ENCODE results near the gene MPZL1.

DNA sequence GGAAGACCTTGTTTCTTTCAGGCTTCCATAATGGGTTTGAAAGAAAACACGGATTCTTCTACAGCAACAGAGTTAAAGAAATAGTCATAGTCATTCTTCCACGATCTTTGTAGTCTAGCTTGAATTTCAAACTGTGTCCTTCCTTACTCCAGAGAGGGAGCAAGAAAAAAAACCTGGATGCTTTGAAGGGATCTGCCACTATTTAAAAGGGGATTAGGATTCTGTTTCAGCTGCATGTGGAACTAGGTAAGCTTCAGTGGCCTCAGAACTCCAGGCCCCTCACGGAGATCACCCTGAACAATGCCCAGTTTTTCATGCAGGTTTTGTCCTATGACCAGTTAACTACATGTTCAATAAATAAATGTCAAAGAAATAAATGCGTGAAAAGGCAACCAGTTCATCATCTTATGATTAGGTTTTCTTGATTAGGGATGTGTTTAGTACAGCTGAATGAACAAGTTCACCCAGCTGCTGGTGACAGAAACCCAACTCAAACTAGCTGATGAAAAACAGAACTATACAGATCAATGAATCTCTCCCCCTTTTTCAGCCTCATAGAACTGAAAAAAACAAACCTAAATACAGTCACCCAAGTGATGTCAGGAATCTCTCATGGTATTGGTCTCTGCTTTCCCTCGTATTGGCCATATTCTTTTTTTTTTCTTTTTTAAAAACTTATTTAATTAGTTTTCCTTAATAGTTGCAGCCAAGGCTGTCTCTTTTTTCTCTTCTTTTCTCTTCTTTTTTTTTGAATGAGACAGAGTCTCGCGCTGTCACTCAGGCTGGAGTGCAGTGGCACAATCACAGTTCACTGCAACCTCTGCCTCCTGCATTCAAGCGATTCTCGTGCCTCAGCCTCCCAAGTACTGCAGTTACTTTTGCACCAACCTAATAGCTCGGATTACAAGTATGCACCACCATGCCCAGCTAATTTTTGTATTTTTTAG, 14.6 kb upstream of the MPZL1 start:
- TF ChIP-seq POLR2A (IDR thresholded peaks at IDR 0.05), result no peak
- TF ChIP-seq, protein P1, sequence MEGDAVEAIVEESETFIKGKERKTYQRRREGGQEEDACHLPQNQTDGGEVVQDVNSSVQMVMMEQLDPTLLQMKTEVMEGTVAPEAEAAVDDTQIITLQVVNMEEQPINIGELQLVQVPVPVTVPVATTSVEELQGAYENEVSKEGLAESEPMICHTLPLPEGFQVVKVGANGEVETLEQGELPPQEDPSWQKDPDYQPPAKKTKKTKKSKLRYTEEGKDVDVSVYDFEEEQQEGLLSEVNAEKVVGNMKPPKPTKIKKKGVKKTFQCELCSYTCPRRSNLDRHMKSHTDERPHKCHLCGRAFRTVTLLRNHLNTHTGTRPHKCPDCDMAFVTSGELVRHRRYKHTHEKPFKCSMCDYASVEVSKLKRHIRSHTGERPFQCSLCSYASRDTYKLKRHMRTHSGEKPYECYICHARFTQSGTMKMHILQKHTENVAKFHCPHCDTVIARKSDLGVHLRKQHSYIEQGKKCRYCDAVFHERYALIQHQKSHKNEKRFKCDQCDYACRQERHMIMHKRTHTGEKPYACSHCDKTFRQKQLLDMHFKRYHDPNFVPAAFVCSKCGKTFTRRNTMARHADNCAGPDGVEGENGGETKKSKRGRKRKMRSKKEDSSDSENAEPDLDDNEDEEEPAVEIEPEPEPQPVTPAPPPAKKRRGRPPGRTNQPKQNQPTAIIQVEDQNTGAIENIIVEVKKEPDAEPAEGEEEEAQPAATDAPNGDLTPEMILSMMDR (IDR thresholded peaks at IDR 0.05 in 4 of 5, conservative IDR thresholded peaks at IDR 0.05 in 1 of 5), result no peak

Data from gastrocnemius medialis (tissue), 4 donors.